ACC112 (cell line): ENCODE results near the gene C10orf62.
"Not testable (repeated sequence)": the region's sequence is repeated elsewhere in the genome, so short reads cannot be mapped to it uniquely, and the experiment has no call there.

Experiments
- H2AFZ ChIP-seq: fragments of 200-600 bp; sonication (generic); one replicate; pipeline ENCODE4 v1.6.0; 2017; ENCODE audit warnings: antibody characterized with exemption, low read length; ENCODE audit not compliant: unreplicated experiment
- H3K27ac ChIP-seq: fragments of 200-600 bp; sonication (generic); 2 replicates; pipeline ENCODE4 v1.5.1; 2014; ENCODE audit warnings: low read depth, mild to moderate bottlenecking, antibody characterized with exemption, low read length, moderate library complexity
- H3K27me3 ChIP-seq: fragments of 200-600 bp; sonication (generic); 2 replicates; pipeline ENCODE4 v1.6.1; 2014; ENCODE audit warnings: mild to moderate bottlenecking, antibody characterized with exemption, low read length, moderate library complexity, mixed read lengths; ENCODE audit not compliant: insufficient read depth
- H3K36me3 ChIP-seq: fragments of 200-600 bp; sonication (generic); 2 replicates; pipeline ENCODE4 v1.6.1; 2016; ENCODE audit warnings: mild to moderate bottlenecking, antibody characterized with exemption, low read length, moderate library complexity, mixed read lengths; ENCODE audit not compliant: insufficient read depth
- H3K4me1 ChIP-seq: fragments of 200-600 bp; sonication (generic); one replicate; pipeline ENCODE4 v1.6.1; 2016; ENCODE audit warnings: low read length, mixed read lengths; ENCODE audit not compliant: insufficient read depth, unreplicated experiment, control insufficient read depth
- H3K4me3 ChIP-seq: fragments of 200-600 bp; sonication (generic); 2 replicates; pipeline ENCODE4 v1.5.1; 2014; ENCODE audit warnings: mild to moderate bottlenecking, low read depth, low read length
- H3K79me2 ChIP-seq: fragments of 200-600 bp; sonication (generic); one replicate; pipeline ENCODE4 v1.6.0; 2016; ENCODE audit warnings: low read length; ENCODE audit not compliant: control insufficient read depth, unreplicated experiment, insufficient read depth

The C10orf62 gene

DNA sequence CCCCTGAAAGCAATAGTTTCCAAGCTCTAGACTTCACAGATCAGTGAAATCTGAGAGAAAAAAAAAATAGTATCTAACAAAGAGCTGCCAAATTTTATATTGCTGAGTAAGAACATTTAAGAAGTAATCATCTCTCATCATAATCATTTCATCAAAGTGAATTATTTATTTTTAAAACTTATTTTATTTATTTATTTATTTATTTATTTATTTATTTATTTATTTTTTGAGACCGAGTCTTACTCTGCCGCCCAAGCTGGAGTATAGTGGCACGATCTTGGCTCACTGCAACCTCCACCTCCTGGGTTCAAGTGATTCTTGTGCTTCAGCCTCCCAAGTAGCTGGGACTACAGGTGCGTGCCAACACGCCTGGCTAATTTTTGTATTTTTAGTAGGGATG lies 13.0 kb upstream of the C10orf62 start:
- not testable (repeated sequence) for H3K79me2 ChIP-seq, H2AFZ ChIP-seq, H3K36me3 ChIP-seq, H3K4me3 ChIP-seq, H3K27me3 ChIP-seq, H3K27ac ChIP-seq
- H3K4me1 ChIP-seq: peaks cover 28% of the 10 kb centered on the region

DNA sequence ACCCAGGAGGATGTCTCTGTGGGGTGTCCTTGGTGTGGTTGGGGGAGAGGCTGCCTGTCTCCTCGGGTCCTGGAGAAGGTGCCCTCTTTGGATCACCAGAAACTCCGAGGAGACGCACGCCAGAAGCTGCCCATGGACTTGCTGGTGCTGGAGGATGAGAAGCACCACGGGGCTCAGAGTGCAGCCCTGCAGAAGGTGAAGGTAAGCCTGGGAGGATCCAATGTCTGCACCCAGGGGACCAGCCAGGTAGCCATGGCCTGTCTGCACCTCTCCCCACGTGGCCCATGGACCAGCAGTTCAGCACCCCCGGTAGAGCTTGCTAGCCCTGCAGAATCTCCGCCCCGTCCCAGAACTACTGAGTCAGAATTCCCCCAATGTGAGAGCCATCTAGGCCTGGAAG lies 11.8 kb upstream of the C10orf62 start:
- Histone ChIP-seq H3K4me1 (peaks cover 24% of the 10 kb centered on the region), H2AFZ (no peak overlapping the region), H3K27ac (no peak overlapping the region), H3K79me2 (no peaks in the 10 kb centered on the region), H3K36me3 (no peaks in the 10 kb centered on the region), H3K4me3 (no peak overlapping the region), H3K27me3 (no peaks in the 10 kb centered on the region)

DNA sequence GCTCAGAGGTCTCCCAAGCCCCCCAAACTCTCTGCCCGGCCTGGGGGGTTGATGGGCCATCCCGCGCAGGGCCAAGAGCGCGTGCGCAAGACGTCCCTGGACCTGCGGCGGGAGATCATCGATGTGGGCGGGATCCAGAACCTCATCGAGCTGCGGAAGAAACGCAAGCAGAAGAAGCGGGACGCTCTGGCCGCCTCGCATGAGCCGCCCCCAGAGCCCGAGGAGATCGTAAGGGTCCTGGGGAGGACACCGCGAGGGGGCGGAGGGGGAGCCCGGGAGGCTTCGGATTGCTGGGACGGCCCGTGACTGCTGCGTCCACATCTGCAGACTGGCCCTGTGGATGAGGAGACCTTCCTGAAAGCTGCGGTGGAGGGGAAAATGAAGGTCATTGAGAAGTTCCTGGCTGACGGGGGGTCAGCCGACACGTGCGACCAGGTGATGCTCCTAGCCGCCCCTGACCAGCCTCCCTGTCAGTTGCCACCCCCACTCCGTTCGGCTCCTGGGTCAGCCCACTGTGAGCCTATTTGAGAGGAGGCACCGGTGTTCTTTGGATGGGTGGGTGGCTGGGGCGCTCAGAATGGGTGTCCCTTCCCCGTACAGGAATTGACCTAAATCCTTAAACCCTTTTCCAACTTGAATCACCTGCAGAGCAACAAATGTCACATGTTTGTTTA lies 11.2 kb upstream of the C10orf62 start:
- Histone ChIP-seq H3K4me3 (no peak overlapping the region), H3K36me3 (no peaks in the 10 kb centered on the region), H3K4me1 (peaks cover 18% of the 10 kb centered on the region)

DNA sequence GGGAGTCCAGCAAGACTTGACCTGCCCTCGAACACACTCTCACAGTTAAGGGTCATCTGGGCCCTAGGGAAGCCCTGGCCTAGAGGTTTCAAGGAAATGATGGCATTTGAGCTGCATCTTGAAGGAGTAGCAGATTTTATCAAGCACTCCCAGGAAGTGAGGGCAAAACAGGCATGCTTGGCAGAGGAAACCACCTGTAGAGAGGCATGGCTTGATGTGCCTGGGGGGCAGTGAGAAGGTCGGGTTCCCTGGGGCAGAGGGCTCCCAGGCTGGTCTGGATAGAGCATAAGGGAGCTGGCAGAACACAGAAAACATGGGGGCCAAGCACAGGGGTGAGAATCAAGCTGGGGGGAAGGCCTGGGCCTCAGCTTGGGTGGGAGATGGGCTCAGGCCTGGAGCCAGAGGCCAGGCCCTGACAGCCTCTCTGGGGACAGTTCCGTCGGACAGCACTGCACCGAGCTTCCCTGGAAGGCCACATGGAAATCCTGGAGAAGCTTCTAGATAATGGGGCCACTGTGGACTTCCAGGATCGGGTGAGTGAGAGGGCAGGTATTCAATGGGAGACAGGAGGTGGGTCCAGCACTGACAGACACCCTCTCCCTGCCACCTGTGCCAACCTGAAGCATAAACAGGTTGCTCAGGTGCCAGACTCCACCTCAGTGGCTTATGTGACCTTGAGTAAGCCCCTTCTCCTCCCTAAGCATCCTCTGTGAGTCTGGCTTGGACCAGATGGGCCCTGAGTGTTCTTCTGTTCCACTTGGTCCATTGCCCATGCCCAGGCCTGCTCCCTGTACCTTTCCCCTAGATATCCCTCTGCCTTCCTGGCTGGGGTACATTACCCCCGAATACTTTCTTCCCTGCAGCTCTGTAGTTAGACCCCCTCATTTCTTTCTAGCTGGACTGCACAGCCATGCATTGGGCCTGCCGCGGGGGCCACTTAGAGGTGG lies 8.8 kb upstream of the C10orf62 start:
- H3K4me1 ChIP-seq: peaks cover 8% of the 10 kb centered on the region
- no peaks in the 10 kb centered on the region for H3K36me3 ChIP-seq
- H3K79me2 ChIP-seq: no peaks in the 10 kb centered on the region
- H3K4me3 ChIP-seq: no peak overlapping the region
- no peak overlapping the region for H3K27ac ChIP-seq
- H3K27me3 ChIP-seq: no peaks in the 10 kb centered on the region
- no peak overlapping the region for H2AFZ ChIP-seq

More for the DNA sequence above, 11.2 kb upstream of the C10orf62 start:
- H3K27me3 ChIP-seq: no peaks in the 10 kb centered on the region
- H2AFZ ChIP-seq: no peak overlapping the region
- no peaks in the 10 kb centered on the region for H3K79me2 ChIP-seq
- no peak overlapping the region for H3K27ac ChIP-seq

DNA sequence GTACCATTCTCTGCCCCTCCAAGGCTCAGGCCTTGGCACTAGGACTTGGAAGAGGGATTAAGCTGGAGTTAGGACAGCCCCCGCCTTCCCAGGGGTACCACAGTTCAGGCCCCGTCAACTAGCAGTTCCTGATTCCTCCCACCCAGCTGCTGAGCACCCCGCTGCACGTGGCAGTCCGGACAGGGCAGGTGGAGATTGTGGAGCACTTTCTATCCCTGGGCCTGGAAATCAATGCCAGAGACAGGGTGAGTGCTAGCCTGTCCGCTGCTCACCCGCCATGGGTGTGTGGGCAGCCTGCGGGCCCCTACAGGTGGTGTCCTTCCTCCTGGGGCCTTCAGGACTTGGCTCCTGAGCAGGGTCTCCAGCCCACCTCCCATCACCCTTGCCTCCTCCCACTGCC lies 7.4 kb upstream of the C10orf62 start:
- no peak overlapping the region for H3K27ac ChIP-seq
- no peak overlapping the region for H2AFZ ChIP-seq
- peaks cover 8% of the 10 kb centered on the region for H3K4me1 ChIP-seq

DNA sequence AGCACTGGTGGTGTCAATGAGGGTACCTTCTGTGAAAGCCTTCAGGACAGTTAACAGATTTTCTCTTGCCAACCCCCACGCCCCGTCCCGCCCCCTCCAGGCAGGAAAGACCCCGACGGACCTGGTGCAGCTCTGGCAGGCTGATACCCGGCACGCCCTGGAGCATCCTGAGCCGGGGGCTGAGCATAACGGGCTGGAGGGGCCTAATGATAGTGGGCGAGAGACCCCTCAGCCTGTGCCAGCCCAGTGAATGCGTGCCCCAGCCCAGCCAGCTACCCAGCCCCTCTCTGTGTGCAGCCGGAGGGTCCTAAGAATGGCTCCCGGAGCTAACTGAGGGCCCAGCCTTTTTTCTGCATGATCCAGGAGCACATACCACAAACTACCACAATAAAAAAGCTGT lies 6.0 kb upstream of the C10orf62 start:
- Histone ChIP-seq H3K4me1 (peaks cover 8% of the 10 kb centered on the region), H3K27ac (no peak overlapping the region), H3K79me2 (no peaks in the 10 kb centered on the region), H3K27me3 (no peaks in the 10 kb centered on the region), H2AFZ (no peak overlapping the region), H3K4me3 (no peak overlapping the region), H3K36me3 (no peaks in the 10 kb centered on the region)

More for the DNA sequence above, 7.4 kb upstream of the C10orf62 start:
- Histone ChIP-seq H3K79me2 (no peaks in the 10 kb centered on the region), H3K4me3 (no peak overlapping the region), H3K36me3 (no peaks in the 10 kb centered on the region), H3K27me3 (no peaks in the 10 kb centered on the region)

DNA sequence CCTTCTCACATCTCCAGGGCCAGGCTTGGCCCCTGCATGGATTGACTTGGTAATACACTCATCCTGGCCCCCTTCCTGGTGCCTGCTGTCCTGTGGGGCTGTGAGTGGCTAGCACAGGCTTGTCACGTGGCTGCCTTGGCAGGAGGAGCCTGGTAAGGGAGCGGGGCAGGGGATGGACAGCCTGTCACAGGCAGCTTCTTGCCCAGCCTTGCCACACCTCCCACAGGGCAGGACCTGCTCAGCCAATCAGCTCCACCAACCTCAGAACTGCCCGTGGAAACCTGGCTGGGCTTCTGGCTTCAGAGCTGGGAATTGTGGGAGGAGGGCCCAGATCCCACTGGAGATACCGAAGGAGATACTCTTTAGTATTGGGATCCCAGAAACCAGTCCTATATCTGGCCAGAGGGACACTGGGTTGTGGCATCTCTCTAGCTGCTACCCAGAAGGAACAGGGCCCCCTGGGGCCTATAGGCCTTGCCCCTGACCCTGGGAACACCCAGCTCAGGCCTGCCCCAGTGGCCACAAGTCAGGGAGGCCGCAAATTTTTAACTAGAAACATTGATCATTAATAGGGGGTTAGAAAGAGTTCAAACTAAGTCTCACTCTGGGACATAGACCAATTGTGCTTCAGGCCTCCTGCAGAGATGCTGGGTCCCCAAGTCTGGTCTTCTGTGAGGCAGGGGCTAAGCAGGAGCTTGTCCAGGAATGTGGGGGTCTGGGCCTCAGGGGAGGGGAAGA lies 5.3 kb upstream of the C10orf62 start, which contains the start of gene HOGA1:
Gene HOGA1, plus strand, starts transcription at position 330 of the 738 bp plus-strand sequence. Its CDS starts 315 bp downstream, at position 645.
- H3K36me3 ChIP-seq: no peaks in the 10 kb centered on the region
- H3K79me2 ChIP-seq: no peaks in the 10 kb centered on the region
- no peak within 1 kb of the TSS for H3K27ac ChIP-seq
- H2AFZ ChIP-seq: peak within 1 kb of the TSS; percentile 48
- H3K4me1 ChIP-seq: peaks cover 8% of the 10 kb centered on the region
- no peaks in the 10 kb centered on the region for H3K27me3 ChIP-seq
- H3K4me3 ChIP-seq: no peak within 1 kb of the TSS

DNA sequence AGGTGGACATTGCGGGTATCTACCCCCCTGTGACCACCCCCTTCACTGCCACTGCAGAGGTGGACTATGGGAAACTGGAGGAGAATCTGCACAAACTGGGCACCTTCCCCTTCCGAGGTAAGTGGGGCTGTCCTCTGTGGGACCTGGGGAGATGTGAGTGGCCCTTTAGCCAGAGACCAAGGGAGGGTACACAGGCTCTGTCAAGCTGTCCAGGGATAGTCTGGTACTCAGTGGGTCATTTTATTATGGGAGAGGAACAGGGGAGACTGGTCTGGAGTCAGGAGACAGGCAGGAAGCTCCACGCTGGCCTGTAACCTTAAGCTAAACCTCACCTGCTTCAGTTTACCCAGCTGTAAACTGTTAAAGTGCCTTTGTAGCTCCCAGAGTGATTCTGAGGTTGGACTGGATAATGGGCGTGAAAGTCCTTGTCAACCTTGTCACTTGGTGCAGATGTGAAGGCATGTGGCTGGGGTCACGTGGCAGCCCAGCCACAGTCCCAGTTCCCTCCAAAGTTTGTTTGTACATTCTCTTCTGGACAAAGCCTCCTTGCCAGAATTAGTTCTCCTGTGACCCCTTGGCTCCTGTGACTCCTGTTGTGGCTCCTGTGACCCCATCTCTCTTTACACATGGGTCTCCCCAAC lies 4.6 kb upstream of the C10orf62 start:
- H3K4me1 ChIP-seq: peaks cover 8% of the 10 kb centered on the region
- H3K4me3 ChIP-seq: no peak overlapping the region
- H3K79me2 ChIP-seq: no peaks in the 10 kb centered on the region
- no peaks in the 10 kb centered on the region for H3K36me3 ChIP-seq
- no peak overlapping the region for H3K27ac ChIP-seq
- H2AFZ ChIP-seq: no peak overlapping the region
- no peaks in the 10 kb centered on the region for H3K27me3 ChIP-seq

DNA sequence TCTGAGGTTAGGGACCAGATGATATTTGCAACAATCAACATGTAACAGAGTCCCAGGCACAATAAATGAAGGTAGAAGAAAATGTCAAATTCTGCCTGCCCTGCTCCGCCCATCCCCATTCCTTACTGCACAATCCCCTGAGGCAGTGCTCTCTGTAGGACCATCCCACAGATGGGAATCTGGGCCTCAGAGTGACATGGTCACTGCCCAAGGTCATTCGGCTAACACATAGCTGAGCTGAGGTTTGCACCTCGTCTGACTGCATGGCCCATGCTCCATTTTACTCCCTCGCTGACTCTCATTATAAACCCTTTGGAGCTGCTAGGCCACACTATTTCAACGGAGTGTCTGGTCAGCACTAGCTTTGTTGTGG lies 4.1 kb upstream of the C10orf62 start:
- no peak overlapping the region for H2AFZ ChIP-seq
- no peak overlapping the region for H3K4me3 ChIP-seq
- H3K27ac ChIP-seq: no peak overlapping the region
- no peaks in the 10 kb centered on the region for H3K79me2 ChIP-seq
- H3K4me1 ChIP-seq: peaks cover 8% of the 10 kb centered on the region
- H3K36me3 ChIP-seq: no peaks in the 10 kb centered on the region
- no peaks in the 10 kb centered on the region for H3K27me3 ChIP-seq

DNA sequence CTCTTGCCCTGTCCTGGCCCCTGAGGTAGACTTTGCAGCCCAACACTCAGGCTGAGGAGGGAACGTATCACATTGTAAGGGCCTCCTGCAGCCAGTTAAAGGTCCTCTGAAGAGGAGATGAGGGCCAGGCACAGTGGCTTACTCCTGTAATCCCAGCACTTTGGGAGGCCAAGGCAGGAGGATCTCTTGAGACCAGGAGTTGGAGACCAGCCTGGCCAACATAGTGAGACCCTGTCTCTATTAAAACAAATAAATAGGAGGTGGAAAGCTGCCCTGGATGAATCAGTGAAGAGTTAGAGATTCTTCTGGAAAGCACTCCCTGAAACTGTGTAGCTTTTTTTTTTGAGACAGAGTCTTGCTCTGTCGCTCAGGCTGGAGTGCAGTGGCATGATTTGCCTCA lies 2.3 kb upstream of the C10orf62 start:
- H3K27ac ChIP-seq: no peak overlapping the region

More for the DNA sequence above, 2.3 kb upstream of the C10orf62 start:
- H3K36me3 ChIP-seq: no peaks in the 10 kb centered on the region
- H2AFZ ChIP-seq: no peak overlapping the region
- H3K27me3 ChIP-seq: no peaks in the 10 kb centered on the region
- no peak overlapping the region for H3K4me3 ChIP-seq
- H3K79me2 ChIP-seq: no peaks in the 10 kb centered on the region
- H3K4me1 ChIP-seq: peaks cover 8% of the 10 kb centered on the region
